ENCODE data around the gene BAG5.
A peak's percentile ranks its signal among the peaks of the same experiment; 100 is the strongest.

The BAG5 gene

DNA sequence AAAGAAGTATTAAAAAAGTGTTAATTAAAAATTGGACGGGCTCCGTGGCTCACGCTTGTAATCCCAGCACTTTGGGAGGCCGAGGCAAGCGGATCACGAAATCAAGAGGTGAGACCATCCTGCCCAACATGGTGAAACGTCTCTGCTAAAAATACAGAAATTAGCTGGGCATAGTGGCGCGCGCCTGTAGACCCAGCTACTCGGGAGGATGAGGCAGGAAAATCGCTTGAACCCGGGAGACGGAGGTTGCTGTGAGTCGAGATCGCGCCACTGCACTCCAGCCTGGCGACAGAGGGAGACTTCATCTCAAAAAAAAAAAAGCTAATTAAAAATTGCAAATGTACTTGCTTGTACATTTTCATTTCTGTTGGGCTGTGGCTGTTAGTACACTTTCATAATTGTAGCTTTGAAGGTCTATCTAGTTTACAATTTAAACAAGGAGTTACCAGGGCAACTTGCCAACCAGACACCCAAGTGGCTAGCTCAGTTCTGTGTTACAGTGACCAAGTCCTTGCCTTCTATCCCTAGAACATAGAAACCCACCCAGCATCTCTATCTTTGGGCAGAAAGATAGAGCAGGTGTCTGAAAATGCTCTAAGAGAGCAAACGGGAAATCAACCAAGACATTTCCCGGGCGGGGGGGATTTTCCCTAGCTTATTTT, 1.5 kb upstream of the BAG5 start:
- no peak for DNase-seq

DNA sequence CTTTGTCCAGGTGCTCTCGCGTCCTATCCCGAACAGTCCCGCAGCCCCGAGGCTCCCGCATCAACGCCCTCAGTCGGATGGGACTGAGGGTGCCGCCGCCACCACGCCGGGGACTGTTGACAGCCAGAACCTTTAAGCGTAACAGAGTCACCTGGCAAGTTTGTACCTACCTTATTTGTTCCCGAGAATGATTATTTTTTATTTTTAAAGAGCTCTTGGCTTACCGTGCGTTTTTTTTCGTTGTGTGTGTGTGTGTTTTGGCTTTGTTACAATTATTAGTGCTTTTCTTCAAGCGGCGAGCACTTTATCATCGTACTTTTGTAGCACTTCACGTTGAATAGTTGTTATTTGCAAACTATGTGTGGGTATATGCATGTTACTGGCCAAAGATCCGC, 766 bp upstream of the BAG5 start:
- DNase-seq = peak; percentile 27

DNA sequence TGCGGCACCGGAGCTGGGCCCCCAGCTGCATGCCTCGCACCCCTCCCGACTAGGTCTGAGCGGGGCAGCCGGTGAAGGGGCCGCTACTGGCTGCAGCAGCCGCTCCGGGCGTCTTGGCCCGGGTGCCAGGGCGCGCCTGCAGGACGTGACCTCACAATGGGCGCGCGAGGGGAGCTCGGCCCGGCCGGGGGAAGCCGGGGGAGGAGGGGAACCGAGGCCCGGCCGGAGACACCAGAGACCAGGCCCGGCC, 353 bp downstream of the BAG5 start:
- no peak for DNase-seq

DNA sequence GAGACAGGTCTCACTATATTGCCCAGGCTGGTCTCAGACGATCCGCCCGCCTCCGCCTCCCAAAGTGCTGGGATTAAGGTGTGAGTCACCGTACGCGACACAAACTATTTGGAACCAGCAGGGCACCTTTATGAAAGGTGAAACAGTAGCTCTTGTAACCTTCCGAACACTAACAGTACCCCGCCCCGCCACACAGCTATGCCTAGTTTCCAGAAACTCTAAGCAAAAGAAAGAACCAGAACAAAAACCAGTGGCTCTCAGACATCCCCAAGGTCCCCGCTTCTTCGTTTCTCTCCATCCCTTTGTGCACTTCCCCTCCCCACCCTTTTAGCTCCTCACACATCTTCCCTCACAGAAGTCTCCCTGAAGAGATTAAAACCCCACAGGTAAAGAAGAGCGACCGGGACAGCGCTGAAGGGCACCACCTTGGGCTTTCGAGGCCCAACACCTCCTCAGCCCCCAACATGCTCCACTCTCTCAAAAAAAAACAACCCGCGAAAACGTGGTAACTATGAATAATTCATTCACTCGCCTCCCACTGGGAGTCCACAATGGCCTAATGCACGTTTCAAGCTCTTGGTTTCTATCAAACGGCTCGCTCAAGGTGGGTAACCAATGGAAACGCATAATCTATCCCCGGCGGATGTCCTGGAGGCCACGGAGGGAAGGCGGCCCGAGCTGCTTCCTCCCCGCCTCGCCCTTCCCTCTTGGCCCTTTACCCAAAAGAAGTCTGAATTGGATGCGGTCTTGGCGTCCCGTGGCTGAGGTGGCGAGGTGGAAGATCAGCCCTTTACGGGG, 877 bp downstream of the BAG5 start:
- no peak for DNase-seq

DNA sequence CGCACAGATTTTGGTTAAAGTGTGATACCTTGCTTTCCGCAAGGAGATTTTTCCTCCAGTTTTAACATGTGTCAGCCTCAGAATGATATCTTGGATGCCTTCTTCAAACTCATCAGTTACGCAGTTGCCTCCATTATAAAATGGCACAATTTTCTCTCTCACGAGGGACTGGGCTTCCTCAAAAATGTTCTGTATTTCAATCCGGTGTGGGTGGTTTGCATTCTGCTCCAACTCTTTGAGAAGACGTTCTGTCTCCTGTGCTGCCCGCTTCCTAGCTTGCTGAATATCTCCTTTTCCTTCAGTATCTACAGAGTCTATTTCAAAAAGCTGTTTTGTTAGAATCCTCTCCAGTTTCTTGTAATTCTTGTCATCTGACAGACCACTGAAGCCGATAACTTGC, 1.8 kb downstream of the BAG5 start:
- DNase-seq = no peak

DNA sequence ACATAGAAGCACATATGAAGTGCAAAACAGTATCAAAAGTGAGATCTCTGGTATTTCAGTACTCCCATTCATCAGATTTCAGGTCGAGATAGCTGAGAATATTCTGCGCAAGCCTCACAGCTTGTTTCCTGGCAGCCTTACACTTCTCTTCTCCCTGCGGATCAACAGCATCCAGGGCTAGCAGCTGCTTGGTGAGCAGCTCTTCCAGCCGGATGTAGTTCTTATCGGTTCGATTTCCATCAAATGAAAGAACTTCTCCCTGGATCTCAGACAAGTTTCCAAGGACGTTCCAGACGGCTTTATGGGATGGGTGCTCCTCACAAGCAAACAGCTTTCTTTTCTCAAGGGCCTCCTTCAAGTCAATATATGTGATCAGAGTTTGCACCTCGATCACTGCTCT, 2.7 kb downstream of the BAG5 start:
- no peak for DNase-seq

DNA sequence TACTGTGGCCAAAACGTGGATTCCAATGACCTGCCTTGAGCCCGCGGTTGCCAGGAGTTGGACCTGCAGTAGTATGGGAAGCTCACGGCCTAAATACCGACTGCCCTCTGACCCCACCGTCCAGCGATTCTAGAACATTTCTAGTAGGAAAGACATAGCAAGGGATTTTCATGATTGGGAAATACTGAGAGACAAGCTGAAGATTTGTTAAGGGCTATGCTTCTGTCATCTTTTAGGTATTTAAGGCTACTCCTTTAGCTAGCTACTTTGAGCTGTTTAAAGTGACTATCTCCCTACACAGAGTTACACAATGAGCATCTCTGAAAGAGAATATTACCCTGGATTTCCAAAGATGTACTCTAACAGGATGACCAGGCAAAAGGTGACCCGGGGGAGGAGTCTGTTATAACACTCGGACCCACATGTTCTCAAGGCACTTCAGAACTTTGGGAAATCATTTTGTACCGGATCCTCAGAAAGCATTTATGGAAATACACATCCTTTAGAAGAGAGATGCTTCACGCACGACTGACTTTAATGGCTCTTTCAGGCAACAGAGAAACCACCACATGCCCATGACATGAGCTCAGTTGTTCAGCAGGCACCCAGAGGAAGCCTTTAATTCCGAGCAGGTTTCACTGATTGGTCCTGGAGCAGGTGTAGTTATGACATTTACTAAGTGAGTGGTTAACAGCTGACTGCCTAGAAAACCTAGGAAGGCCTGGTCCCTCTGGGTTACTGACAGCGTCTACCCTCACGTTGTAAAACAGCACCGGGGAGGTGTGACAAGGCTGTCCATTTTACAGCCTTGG, 4.2 kb downstream of the BAG5 start:
- no peak for DNase-seq

DNA sequence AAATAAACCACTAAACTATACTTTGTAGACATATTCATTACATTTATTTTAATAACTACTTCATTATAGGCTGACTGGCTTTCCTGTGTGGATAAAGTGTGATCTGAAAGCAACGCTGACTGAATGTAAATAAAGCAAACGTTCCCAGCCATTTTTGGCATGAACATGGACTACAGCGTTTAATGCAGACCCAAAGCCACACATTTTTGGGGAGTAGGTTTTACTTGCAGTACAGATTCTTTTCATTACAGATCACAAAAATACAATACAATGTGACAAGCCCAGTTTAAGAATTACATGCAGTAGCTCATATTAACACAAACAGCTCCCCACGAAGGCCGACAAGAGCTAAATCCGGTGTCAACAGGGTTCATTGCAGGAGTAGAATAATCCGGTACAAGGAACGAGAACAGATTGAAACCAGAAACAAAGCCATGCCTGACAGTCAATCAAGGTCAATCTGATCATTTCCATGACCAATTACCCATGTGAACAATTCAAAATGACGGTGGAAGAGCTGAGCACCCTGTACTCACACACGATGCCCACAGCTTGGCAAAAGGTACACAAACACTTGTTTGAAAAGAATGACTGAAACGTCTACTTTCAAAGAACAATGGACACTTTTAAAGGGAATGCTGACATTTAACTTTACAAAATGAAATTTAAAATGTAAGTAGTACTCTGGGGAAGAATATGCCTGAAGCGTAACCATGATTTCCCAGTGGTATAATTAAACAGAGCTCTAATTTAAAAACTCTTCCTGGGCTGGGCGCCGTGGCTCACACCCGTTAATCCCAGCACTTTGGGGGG, 5.3 kb downstream of the BAG5 start:
- DNase-seq = no peak

DNA sequence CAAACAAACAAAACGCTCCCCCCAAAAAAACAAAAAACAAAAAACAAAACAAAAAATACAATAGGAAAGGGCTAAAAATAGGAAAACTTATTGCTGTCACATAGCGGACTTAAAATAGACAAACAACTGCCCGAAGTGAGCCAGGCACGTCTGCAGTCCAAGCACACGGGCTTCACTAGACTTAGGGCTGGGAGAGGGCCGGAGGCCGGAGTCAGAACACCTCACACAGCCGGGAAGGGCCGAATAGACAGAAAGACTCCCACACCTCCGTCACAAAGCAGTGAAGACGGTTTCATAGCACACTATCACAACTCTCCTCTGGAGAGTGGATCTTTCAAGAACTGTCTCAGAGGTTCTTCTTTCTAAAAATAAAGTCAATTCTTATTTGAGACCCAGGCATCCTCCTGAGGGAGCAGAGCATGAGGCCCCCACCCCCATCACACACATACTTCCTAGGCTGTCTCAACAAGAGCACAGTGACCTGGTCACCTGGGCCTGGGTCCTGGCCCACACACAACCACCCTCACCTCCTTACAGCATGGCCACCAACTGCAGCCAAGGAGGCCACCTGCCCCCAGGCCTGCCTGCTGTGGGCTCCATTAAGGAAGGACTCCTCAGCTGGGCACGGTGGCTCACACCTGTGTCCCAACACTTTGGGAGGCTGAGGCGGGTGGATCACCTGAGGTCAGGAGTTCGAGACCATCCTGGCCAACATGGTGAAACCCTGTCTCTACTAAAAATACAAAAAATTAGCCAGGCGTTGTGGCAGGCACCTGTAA, 6.7 kb downstream of the BAG5 start:
- DNase-seq = no peak

DNA sequence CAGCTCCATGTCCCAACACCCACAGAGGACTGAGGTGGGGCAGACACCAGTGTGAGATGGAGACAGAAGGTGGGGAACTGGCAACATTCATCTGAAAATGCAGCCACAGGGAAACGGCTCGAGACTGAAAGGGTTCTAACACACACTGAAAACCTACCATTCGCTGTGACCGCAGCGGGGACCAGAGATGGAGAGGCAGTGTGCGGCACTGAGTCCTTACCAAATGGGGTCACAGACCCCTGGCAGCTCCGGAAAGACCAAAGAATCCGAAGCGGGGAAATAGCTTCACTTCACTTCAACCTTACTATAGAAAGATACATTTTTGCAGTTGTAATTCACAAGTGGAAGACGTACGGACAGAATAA, 9.6 kb downstream of the BAG5 start:
- DNase-seq = no peak

DNA sequence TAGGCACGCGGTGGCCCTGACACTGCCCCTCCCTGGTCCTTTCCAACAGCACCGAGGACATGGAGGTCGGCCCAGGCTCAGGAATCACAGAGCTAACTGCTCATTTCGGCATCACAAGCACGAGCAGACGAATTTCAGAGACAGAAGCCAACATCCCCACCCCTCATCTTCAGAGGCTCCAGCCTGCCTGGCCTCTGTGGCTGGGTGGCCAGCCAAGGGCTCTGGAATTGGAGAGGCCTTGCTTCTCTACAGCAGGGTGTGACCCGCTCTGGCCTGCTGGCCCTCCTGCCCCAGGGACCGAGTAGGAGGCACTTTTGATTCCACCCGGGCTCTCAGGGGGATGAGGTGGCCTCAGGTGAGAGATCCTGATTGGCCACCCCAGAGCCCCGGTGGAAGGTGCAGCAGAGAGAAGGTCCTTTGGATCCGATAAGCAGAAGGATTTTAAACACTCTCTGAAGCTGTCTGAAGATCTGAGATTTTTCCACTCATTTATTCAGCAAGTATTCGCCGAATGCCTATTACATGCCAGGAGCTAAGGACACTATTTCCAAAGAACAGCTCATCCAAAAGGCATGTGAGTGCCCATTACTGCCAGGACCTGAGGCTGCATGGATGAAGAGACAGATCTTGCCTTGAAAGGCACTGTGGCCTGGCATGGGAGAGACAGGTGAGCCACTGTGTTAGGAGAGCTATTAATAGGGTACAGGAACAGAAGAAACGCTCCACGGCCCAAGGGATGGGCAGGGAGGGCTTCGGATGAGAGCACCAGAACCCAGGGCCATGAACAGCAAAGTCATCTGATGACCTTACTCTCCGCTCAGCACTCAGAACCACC, 10.2 kb downstream of the BAG5 start:
- DNase-seq = peak; percentile 20

DNA sequence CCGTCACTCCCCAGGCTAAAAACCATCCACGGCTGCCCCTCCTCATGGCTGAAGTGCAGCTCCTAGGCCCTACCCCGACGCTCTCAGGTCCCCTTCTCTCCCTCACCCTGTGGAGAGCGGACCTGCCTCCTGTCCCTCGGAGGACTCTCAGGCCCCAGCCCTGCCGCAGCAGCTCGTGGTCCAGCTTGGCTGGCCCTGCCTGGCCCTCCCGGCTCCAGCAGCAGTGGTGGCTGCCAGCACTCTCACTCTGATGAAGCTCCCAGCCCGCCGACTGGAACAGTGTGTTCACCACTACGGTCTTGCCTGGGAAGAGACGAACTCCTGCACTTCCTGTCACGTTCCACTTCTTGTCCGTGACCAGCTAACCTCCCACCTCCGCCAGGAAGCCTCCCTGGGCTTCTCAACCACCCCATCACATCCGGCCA, 11.1 kb downstream of the BAG5 start:
- DNase-seq = no peak

DNA sequence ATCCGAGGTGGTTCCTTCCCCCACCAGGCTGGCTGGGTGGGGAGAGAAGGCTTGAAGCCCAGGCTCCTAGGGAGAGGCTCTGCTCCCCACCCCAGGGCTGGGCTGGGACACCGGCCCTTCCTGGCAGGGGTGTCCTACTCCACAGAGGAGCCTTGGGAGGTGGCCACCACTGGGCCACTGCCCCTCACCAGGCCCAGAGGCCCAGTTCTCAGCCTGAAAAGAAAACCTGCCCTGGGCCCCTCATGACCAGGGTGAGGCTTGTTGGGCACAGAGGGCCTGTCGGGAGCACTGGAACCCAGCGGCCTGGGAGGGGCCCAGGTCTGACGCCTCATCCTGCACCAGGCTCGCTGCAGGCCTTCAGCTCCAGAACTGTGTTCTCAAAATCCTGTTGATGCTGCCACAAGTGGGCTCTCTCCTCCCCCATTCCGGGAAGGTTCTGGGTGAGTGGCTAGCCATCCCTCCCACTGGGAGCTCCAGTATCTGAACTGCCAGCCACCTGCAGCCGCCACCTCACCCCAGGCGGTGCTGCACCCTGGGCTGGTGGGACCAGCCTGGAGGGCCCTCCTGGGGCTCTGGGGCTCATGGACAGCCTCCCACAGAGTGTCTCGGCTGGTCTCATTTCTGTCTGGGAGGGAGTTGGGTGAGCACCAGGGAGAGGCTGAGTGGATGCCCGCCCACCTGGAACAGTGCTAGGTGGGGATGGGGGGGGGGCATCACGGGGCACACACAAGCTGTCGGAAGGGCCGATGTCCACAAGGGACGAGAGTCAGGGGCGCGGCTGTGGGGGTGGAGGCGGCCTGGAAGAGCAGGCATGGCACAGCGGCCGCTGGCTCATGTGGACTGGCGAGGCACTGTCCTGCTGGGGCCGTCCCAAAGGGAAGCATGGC, 11.8 kb downstream of the BAG5 start:
- no peak for DNase-seq

DNA sequence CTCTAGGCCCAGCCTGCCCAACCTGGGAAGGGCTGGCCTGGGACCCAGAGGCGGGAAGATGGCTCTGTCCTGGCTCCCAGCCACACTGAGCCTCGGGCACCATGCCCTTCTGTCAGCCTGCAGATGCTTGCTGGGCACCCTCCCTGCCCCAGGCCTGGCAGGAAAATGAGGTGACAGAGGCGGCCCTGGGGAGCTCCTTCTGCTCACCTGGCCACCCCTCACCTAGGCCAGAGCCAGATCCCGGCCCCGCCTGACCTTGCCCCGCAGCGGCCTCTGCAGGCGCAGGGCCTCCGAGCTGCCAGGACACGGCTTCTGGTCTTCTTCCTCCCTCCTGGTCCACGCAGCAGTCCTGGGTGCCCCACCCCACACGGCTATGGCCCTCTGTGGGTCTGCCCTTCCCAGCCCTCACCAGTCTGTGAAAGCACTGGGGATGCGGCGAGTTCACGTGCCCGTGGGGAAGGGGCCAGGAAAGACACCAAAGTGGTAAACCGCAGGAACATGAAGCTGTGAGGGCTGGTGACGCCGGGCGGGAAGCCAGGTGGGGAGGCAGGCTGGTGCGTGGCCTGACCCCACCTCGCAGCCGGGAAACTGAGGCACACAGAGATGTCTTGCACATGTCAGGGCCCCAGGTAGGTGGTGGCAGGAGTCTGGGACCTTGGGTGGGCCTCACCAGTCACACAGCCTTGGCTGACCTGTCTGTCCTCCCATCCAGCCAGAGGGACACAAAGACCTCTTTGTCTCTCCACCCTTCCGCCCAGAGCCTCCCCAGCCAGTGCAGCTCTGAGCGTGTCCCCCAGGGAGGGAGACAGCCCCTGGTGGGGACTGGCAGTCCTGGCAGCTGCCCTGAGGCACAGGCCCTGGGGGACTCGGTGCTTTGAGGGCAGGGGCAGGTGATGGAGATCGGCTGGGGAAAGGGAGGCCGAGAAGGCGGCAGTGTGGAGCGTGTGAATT, 12.8 kb downstream of the BAG5 start:
- DNase-seq = no peak

DNA sequence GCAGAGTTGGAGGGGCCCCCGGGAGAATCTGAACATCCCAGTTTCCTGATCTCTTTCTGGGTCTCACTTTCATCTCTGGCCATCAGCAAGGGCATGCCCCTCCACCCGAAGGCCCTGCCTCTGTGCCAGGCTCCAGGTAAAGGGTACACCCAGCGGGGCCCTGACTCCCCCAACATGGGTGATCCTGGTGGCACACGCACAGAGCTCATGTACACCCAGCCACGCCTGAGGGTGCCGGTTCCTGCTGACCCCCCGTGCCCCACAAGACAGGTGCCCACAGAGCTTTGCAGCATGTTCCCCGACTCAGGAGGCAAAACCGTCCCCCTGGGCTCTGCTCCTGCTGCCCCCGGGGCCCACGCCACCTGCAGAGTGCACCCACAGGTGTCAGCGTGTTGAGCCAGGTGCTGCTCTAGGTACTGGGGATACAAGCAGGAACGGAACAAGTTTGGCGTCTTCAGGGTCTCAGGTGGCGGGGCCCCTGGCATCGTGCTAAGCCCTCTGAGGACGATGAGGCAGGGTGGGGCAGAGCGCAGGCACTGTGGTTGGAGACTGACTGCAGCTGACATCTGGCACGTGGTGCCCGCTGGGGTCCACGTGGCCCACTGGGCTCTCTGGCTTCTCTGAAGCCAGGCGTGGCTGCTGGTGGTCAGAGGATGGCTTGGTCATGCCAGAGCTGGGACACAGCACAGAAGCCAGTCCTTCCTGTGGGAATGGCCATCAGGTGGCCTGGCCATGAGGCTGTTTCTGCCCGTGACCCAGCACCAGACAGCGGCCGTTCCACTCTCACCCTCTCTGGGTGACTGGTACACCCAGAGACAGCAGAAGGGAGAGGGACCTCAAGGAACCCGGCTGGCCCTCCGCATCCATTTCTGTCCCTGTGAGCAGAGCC, 13.8 kb downstream of the BAG5 start:
- DNase-seq = no peak

DNA sequence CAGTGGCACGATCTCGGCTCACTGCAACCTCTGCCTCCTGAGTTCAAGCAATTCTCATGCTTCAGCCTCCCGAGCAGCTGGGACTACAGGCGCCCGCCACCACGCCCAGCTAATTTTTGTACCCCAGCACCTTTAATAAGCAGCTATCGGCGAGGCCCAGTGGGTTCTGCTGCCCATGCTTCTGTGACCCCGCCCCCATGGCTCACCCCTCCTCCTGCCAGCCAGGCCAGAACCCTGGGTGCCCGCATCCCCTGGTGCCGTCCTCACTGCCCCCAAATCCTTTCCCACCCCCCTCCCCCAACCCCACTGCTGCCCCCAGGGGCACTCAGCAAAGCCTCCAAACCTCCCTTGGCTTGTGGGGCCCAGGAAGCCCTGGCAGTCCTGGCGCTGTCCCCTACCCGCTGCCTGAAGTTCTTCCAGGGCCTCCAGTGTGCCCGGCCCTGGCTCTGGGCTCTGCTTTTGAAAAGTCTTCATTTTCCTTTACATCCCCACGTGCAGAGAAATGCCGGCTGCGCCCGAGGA, 14.5 kb downstream of the BAG5 start:
- DNase-seq = no peak

DNA sequence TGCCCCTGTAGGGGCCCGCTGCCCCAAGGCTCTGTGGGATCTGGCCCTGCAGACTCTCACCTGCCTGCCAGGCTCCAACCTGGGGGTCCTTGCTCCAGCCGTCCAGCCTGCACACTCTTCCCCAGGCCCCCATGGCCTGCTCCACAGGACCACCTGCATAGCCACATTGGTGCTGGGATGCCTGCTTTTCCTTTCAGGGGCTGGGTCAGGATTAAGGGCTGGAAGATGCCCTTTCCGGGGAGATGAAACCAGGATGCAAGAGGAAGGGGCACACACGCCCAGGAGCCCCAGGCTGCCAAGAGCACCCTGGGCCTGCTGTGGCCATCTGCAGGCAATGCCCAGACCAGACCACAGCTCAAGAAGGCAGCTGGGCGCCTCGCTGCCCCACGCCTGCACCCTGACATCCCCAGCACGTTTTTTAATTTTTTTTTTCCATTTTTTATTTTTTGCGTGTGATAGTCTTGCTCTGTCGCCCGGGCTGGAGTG, 15.0 kb downstream of the BAG5 start:
- DNase-seq = no peak

Data from NCI-H446 treated with DMSO at 0.1 percent for 48 hours (cell line).